Measurements from ENCODE around the gene TSPAN18. TPM values are rescaled to one million over a fixed set of nuclear protein-coding genes. Genes with fewer than 3 reads are reported as not detected.

TSPAN18 gene
- total and polyA plus RNA-seq, 2 of the 4 experiments (the other 2 are of a cell fraction): 0.36 to 1.1 TPM

DNA sequence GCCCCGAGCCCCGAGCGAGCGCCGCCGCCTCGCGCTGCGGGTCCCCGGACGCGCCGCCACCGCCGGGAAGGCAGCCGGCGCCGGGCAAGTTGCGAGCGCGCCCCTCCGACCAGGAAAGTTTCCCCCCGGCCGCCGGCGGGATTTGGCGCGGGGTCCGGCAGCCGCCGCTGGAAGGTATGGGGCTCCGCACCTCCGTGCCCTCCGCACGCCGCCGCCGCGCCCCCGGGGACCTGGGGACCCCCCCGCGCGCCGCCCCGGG lies 281 bp downstream of the TSPAN18 start:
- Histone ChIP-seq H3K27me3 (ENCODE audit: control insufficient read depth, insufficient read depth, low read length) (peaks cover 49% of the 10 kb centered on the region), H4K8ac (ENCODE audit: low read depth in 2 of 2, low read length in 2 of 2) (no peak overlapping the region), H4K20me1 (ENCODE audit: insufficient read depth, low read length) (no peaks in the 10 kb centered on the region), H3K27ac (ENCODE audit: insufficient read depth, low read length) (no peak overlapping the region), H3K4me1 (ENCODE audit: control insufficient read depth, insufficient read depth, low read length) (no peaks in the 10 kb centered on the region; the same call in 1 of the 2 replicates), H2AK5ac (ENCODE audit: low read depth, low read length) (no peak overlapping the region), H3K56ac (ENCODE audit: extremely low read depth, insufficient read depth, low read length) (no peak overlapping the region), H2BK5ac (ENCODE audit: low read depth, low read length, poor library complexity, severe bottlenecking) (no peak overlapping the region), H2AFZ (replicated peaks; ENCODE audit: low read length, poor library complexity) (peak overlapping the region; percentile 55), H3K4me3 (ENCODE audit: insufficient read depth, low read depth, low read length) (peak overlapping the region; percentile 45), H2BK20ac (ENCODE audit: low read depth, low read length) (no peak overlapping the region), H4K91ac (ENCODE audit: insufficient read depth, low read depth, low read length) (no peak overlapping the region), H3K14ac (replicated peaks; ENCODE audit: low read depth, low read length) (no peak overlapping the region), H3K18ac (ENCODE audit: low read depth, low read length) (no peak overlapping the region), H2AK9ac (replicated peaks; ENCODE audit: low read depth, low read length, poor library complexity) (no peak overlapping the region), H4K5ac (ENCODE audit: low read depth, low read length) (no peak overlapping the region), H3K79me1 (ENCODE audit: low read depth in 1 of 2, low read length in 2 of 2) (no peaks in the 10 kb centered on the region), H3K9me3 (ENCODE audit: control insufficient read depth, insufficient read depth, low read length) (no peaks in the 10 kb centered on the region), H2BK120ac (ENCODE audit: low read depth, low read length) (no peak overlapping the region), H3K4ac (ENCODE audit: low read depth, low read length) (no peak overlapping the region), H3K9ac (ENCODE audit: low read depth, low read length) (no peak overlapping the region), H3K36me3 (ENCODE audit: control insufficient read depth, insufficient read depth, low read length) (no peaks in the 10 kb centered on the region), H3K4me2 (ENCODE audit: low read depth, low read length) (peak overlapping the region; percentile 80; the same call in 1 of the 2 replicates), H2BK15ac (ENCODE audit: low read depth, low read length) (no peak overlapping the region), H3K9me1 (ENCODE audit: insufficient read depth, low read length) (no peaks in the 10 kb centered on the region), H3K23ac (ENCODE audit: low read depth, low read length) (no peak overlapping the region)
- TF ChIP-seq MAFK (IDR thresholded peaks at IDR 0.05; ENCODE audit: low read depth, low read length): no peak
- TF ChIP-seq MXI1 (IDR thresholded peaks at IDR 0.05; ENCODE audit: borderline replicate concordance, low read depth, low read length): no peak
- no peak for TF ChIP-seq RCOR1 (IDR thresholded peaks at IDR 0.05; ENCODE audit: insufficient replicate concordance, low read length)
- TF ChIP-seq RFX5 (IDR thresholded peaks at IDR 0.05; ENCODE audit: low read depth, low read length): no peak
- no peak for TF ChIP-seq CEBPB (IDR thresholded peaks at IDR 0.05; ENCODE audit: low read depth, low read length)
- no peak for TF ChIP-seq POLR2A (IDR thresholded peaks at IDR 0.05; ENCODE audit: low read depth, low read length)
- no peak for TF ChIP-seq CHD1 (IDR thresholded peaks at IDR 0.05; ENCODE audit: low read depth, low read length)
- TF ChIP-seq RAD21 (IDR thresholded peaks at IDR 0.05; ENCODE audit: low read length): no peak
- TF ChIP-seq MAZ (IDR thresholded peaks at IDR 0.05; ENCODE audit: borderline replicate concordance, low read depth, low read length): no peak
- TF ChIP-seq, protein P1, sequence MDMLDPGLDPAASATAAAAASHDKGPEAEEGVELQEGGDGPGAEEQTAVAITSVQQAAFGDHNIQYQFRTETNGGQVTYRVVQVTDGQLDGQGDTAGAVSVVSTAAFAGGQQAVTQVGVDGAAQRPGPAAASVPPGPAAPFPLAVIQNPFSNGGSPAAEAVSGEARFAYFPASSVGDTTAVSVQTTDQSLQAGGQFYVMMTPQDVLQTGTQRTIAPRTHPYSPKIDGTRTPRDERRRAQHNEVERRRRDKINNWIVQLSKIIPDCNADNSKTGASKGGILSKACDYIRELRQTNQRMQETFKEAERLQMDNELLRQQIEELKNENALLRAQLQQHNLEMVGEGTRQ (IDR thresholded peaks at IDR 0.05; ENCODE audit: low read depth, low read length): no peak
- no peak for TF ChIP-seq NFE2L2 (IDR thresholded peaks at IDR 0.05; ENCODE audit: low read depth, low read length)
- TF ChIP-seq FOS (IDR thresholded peaks at IDR 0.05; ENCODE audit: low read depth, low read length): no peak
- TF ChIP-seq, protein P2, sequence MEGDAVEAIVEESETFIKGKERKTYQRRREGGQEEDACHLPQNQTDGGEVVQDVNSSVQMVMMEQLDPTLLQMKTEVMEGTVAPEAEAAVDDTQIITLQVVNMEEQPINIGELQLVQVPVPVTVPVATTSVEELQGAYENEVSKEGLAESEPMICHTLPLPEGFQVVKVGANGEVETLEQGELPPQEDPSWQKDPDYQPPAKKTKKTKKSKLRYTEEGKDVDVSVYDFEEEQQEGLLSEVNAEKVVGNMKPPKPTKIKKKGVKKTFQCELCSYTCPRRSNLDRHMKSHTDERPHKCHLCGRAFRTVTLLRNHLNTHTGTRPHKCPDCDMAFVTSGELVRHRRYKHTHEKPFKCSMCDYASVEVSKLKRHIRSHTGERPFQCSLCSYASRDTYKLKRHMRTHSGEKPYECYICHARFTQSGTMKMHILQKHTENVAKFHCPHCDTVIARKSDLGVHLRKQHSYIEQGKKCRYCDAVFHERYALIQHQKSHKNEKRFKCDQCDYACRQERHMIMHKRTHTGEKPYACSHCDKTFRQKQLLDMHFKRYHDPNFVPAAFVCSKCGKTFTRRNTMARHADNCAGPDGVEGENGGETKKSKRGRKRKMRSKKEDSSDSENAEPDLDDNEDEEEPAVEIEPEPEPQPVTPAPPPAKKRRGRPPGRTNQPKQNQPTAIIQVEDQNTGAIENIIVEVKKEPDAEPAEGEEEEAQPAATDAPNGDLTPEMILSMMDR (conservative IDR thresholded peaks at IDR 0.05; ENCODE audit: low read depth, low read length): no peak
- TF ChIP-seq BHLHE40 (IDR thresholded peaks at IDR 0.05; ENCODE audit: low read depth, low read length): no peak
- TF ChIP-seq SMC3 (IDR thresholded peaks at IDR 0.05; ENCODE audit: low read depth, low read length): no peak
- TF ChIP-seq, protein P3, sequence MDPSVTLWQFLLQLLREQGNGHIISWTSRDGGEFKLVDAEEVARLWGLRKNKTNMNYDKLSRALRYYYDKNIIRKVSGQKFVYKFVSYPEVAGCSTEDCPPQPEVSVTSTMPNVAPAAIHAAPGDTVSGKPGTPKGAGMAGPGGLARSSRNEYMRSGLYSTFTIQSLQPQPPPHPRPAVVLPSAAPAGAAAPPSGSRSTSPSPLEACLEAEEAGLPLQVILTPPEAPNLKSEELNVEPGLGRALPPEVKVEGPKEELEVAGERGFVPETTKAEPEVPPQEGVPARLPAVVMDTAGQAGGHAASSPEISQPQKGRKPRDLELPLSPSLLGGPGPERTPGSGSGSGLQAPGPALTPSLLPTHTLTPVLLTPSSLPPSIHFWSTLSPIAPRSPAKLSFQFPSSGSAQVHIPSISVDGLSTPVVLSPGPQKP (IDR thresholded peaks at IDR 0.05; ENCODE audit: borderline replicate concordance, low read depth, low read length): no peak
- CTCF ChIA-PET: no interaction called here
- ATAC-seq (ENCODE audit: low read depth) (no peak), DNase-seq (no peak)
- POLR2A ChIA-PET (ENCODE audit: unreplicated experiment): no interaction called here
- dilution Hi-C loops (cut with HindIII; ENCODE audit: low sequenced_read_pairs, unreplicated experiment): no loop called here
- no TSS peak for BruUV-seq (replicated peaks)
- WGBS, 2 experiments (ENCODE audit: extremely low coverage in 2 of 2, insufficient read length in 1 of 2): 0% methylated on average over 18 of the region's 45 CpGs; no CpG with 5 or more reads in 1 of the 2 experiments
- in situ Hi-C loops (cut with MboI; ENCODE audit: low sequenced_read_pairs): loop anchor here (5.0 kb wide), 2 partner anchors 50 to 165 kb away; no protein-coding TSS in a partner anchor
- intact Hi-C loops (cut with micrococcal nuclease): loop anchor here (1.0 to 10.0 kb wide), 6 partner anchors 48 to 185 kb away; partner anchors contain the start of gene CD82

All from IMR-90 (cell line).